K562 (cell line): ENCODE data around the gene DAPK3.

ENCODE experiments used
- CTCF ChIP-seq, 3 experiments: IDR thresholded peaks in 2 of 3; conservative IDR thresholded peaks in 1 of 3; 2 replicates each; pipeline ENCODE4 v1.5.1; 2011 to 2012; ENCODE audit warnings: low read length in 3 of 3, mild to moderate bottlenecking in 3 of 3, control low read depth in 2 of 3, improper control_type of control experiment in 1 of 3, inconsistent platforms in 1 of 3, low read depth in 1 of 3, mixed read lengths in 1 of 3, moderate library complexity in 1 of 3; ENCODE audit not compliant: insufficient read depth in 2 of 3
- EZH2 ChIP-seq: IDR thresholded peaks from 2 replicates; pipeline ENCODE4 v1.6.1; 2012; ENCODE audit warnings: low read depth, mild to moderate bottlenecking, inconsistent platforms, low read length, borderline replicate concordance
- HOXB6 ChIP-seq: fragments of 250-450 bp; sonication (Bioruptor Pico); IDR thresholded peaks from 2 replicates; pipeline ENCODE4 v1.5.1; 2022; ENCODE audit warnings: mild to moderate bottlenecking, borderline replicate concordance
- KAT8 ChIP-seq: fragments of 450-650 bp; IDR thresholded peaks from 2 replicates; pipeline ENCODE4 v1.6.1; 2016; ENCODE audit warnings: low read depth, mild to moderate bottlenecking
- NFIC ChIP-seq: fragments of 450-650 bp; IDR thresholded peaks from 2 replicates; pipeline ENCODE4 v1.6.1; 2017; ENCODE audit warnings: mild to moderate bottlenecking, inconsistent platforms
- PBX2 ChIP-seq, 2 experiments: IDR thresholded peaks in 1 of 2; conservative IDR thresholded peaks in 1 of 2; 2 replicates each; pipeline ENCODE4 v1.6.1; 2016; ENCODE audit warnings: low read depth in 2 of 2, mild to moderate bottlenecking in 1 of 2, missing compliant biosample characterization in 1 of 2, missing genetic modification characterization in 1 of 2, moderate library complexity in 1 of 2
- TAF1 ChIP-seq: IDR thresholded peaks from 2 replicates; pipeline ENCODE4 v1.6.1; 2011; ENCODE audit warnings: mild to moderate bottlenecking, low read length, moderate library complexity; ENCODE audit not compliant: insufficient read depth, control insufficient read depth, severe bottlenecking; ENCODE audit errors: extremely low read depth

- no peak for TF ChIP-seq EZH2
- no peak for TF ChIP-seq TAF1
- TF ChIP-seq CTCF (IDR thresholded peaks at IDR 0.05 in 2 of 3, conservative IDR thresholded peaks at IDR 0.05 in 1 of 3; ENCODE audit: insufficient read depth in 2 of 3, low read depth in 1 of 3, low read length in 3 of 3): no peak
- TF ChIP-seq HOXB6 (CRISPR knock-in tag): no peak
- TF ChIP-seq NFIC: peak; percentile 15; the same call in 1 of the 2 replicates
- no peak for TF ChIP-seq PBX2 (CRISPR knock-in tag; IDR thresholded peaks at IDR 0.05; ENCODE audit: low read depth)
- TF ChIP-seq PBX2 (tag; conservative IDR thresholded peaks at IDR 0.05; ENCODE audit: low read depth): no peak
- 0 out of 2 replicates have a peak, but pooled peaks have one; percentile 2 for TF ChIP-seq KAT8
These were observed 19.9 kb upstream of the DAPK3 start for GRCh38 chr19:3990815-3991117.
